GM19025 (cell line): Measurements from ENCODE around the gene DMRTC2.
"Not testable (repeated sequence)": the region's sequence is repeated elsewhere in the genome, so short reads cannot be mapped to it uniquely, and the experiment has no call there.

Experiments
- ATAC-seq: cut with Tn5 transposase; IDR thresholded peaks from one replicate; pipeline ENCODE4 v1.9.1; 2021; ENCODE audit warnings: mild to moderate bottlenecking, low read depth, moderate library complexity; ENCODE audit not compliant: unreplicated experiment

The DMRTC2 gene

DNA sequence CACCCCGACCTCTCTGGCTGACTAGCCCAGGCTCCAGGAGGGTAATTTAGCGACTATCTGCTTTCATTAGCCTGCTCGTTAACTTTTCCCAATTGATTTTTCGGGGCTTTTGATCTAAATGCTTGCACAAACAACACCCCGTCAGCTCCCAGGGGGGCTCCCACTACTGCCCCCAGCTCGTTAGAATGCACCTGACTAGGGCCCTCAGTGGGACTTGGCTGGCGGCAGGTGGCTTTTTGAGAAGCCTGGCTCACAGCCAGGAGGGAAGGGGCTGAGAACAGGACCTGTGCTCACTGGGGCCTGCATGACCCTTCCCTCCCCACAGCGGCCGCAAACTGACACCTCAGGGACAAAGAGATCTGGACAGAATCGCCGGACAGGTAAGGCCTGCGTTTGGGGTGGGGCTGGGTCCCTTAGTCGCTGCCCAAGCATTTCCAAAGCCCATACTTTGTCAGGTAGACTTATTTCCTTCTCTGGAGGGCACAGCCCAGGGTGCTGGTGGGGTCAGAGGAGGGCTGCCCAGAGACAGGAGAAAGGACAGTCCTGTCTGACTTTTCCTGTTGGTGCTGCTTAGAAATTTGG, 24.6 kb downstream of the DMRTC2 start:
- ATAC-seq, result no peak

DNA sequence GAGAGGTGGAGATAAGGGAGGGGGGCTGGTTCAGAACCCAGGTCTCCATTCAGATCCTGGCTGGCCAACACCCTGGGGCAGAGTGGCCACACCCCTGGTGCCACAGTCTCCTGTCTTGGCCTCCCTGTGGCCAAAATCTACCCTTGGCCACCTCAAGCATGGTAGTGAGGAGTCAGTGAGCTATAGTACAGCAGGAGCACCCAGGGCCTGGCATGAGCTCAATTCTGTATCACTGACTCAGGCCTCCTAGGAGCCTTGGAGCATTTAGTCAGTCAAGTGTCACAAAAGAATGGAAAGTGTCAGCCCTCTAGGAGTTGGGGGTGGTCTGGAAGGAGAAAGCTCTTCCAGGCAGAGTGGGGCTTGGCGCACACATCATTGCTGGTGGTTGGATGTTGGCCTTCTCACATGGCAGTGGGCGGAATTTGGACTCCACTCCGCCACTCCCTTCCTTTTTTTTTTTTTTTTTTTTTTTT, 25.6 kb downstream of the DMRTC2 start:
- ATAC-seq, result no peak

- ATAC-seq, result peak; percentile 41
Measured at GRCh38 chr19:41871573-41872383, 26.9 kb downstream of the DMRTC2 start.

DNA sequence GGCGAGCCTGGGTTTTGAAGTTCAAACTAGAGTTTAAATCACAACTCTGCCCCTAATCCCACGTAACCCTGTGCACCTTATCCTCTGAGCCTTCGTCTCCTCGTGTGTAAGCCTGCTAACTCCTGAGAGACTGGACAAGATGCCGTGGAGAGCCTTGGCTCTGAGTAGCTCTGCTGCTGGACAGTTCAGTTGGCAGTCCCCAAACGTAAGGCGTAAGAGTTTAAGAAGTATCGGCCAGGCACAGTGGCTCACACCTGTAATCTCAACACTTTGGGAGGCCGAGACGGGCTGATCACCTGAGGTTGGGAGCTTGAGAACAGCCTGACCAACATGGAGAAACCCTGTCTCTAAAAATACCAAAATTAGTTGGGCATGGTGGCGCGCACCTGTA, 27.5 kb downstream of the DMRTC2 start:
- ATAC-seq, result no peak

DNA sequence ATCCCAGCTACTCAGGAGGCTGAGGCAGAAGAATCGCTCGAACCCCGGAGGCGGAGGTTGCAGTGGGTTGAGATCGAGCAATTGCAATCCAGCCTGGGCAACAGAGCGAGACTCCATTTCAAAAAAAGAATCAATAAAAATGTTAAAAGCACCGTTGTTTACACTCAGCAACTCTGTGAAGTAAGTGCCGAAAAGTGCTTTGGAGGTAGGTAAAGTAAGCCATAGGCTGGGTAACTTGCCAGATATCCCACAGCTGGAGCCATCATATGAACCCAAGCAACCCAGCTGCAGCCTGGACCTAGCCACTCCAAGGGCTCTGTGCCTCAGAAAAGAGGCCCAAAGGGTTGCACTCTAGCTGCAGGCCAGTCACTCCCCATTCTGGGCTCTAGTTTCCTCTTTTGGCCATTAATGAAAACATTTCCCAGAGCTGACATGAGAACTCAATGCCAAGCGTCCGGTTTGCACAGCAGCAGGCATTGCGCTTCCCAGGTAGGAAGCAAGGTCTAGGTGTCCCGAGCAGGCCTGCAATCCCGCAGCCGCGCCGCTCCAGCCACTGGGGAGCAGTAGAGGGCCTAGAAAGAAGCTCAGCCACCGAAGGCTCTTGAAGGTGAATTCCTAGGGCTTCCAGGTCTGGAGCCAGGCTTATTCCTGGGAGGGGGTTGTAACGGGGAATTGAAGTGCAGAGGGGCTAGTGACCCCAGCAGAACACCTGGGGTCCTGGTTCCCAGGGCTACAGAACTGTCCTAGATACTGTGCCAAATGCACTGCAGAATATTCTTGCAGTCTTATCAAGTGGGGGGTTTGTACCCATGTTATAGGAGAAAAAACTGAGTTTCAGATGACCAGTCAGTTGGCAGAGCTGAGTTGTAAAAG, 28.2 kb downstream of the DMRTC2 start:
- no peak for ATAC-seq

DNA sequence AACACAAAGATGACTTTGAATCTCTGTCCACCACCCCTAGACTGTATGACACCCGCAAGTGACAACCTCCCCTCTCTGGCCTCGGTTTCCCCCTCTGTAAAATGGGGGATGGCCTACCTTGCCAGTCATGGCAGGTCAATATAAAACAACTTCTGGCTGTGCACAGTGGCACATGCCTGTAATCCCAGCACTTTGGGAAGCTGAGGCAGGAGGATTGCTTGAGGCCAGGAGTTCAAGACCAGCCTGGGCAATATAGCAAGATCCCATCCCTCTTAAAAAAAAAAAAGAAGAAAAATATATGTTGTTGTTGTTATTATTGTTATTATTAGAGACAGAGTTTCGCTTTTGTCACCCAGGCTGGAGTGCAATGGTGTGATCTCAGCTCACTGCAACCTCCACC, 31.1 kb downstream of the DMRTC2 start:
- not testable (repeated sequence) for ATAC-seq

DNA sequence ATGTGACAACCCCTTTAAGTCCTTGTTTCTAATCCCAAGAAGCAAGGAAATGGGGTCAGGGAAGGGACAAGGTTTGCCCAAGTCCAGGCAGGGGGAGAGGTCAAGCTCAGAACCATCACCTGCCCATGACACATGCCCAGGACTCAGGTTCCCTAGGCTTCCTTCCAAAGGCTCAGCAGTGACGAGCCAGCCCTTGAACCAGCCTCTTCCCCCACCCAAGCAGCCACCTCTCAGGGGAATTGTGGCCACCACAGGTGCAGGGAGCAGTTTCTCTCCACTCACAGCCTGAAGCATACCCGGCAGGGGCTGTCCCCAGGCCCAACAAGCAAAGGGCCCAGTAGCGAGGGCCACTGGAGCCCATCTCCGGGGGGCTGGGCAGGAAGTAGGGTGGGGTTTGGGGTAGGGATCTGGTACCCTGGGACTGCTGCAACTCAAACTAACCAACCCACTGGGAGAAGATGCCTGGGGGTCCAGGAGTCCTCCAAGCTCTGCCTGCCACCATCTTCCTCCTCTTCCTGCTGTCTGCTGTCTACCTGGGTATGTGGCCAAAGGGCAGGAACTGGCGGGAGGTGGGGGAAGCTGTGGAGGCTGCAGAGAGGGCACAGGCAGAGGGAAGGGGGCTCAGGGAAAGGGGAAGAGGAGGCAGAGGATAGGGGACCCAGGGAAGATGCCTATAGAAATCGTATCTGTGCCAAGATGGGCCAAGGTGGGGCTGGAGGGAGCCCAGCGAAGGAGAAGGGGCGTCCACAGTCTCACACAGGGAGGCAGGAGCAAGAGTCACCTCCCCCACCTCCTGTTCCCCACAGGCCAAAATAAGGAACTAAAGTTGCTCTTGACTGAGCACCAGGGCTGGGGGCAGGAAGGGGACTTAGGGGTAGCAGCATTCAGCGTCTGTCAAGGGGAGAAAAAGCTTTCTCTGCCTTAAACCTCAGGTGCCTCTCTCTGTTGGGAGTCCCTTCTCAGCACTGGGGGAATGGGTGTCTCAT, 32.3 kb downstream of the DMRTC2 start, which contains the start of gene CD79A:
CD79A (plus strand) TSS at position 433 of the 986 bp plus-strand sequence; CDS start at position 459, 26 bp downstream.
- peak; percentile 70 for ATAC-seq

DNA sequence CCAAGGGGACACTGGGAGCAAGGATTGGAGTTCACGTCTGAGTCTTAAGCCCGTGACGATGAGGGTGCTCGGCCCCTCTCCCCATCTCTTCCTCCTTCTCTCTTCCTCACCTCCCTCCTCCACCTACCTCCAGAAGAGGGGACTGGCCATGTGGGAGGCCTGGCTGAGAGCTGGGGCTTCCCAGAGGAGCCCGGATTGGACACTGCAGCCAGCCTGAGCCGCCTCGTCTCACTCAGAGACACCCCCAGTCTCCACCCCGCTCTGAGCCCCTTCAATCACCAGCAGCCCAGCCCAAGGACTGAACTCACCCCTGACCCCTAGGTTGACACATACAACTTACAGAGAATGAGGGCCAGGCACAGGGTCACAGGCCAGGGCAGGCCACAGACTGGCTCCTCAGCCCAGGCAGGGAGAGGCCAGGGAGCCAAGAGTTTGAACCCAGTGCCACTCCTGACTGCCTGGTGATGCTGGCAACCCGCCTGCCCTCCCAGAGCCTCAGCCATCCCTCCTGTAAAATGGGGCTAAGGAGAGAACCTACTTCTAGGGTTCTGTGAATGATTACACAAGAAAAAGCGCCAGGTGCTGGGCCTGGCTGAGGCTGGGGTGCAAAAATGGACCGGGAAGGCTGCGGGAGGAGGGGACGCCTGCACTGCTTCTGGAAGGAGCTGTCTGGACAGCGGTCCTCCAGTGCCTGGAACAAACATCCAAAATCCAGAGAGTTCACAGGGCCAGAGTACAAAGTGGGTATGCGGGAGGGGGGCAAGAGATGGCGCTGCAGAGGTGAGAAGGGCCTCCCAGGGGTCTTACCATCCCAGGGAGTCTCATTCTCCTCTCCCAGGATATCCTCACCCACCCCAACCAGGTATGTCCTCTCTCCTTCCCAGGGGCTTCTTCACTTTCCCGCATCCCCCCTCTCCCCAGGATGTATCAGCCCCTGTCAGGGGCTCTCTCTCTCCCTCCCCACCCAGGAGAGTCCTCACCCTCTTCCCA, 33.4 kb downstream of the DMRTC2 start:
- no peak for ATAC-seq

DNA sequence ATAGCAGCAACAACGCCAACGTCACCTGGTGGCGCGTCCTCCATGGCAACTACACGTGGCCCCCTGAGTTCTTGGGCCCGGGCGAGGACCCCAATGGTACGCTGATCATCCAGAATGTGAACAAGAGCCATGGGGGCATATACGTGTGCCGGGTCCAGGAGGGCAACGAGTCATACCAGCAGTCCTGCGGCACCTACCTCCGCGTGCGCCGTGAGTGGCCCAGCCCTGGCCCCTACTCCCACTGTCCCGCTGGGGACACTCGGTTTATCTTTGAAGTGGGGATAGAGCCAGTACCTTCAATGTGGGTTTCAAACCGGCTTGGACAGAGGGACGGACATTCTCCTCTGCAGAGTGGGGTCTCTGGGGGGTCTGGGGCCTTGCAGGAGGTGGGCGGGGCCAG, 34.2 kb downstream of the DMRTC2 start:
- no peak for ATAC-seq

GRCh38 chr19:41879670-41880328, 35.0 kb downstream of the DMRTC2 start:
- ATAC-seq, result no peak

GRCh38 chr19:41880329-41880708, 35.5 kb downstream of the DMRTC2 start:
- no peak for ATAC-seq

DNA sequence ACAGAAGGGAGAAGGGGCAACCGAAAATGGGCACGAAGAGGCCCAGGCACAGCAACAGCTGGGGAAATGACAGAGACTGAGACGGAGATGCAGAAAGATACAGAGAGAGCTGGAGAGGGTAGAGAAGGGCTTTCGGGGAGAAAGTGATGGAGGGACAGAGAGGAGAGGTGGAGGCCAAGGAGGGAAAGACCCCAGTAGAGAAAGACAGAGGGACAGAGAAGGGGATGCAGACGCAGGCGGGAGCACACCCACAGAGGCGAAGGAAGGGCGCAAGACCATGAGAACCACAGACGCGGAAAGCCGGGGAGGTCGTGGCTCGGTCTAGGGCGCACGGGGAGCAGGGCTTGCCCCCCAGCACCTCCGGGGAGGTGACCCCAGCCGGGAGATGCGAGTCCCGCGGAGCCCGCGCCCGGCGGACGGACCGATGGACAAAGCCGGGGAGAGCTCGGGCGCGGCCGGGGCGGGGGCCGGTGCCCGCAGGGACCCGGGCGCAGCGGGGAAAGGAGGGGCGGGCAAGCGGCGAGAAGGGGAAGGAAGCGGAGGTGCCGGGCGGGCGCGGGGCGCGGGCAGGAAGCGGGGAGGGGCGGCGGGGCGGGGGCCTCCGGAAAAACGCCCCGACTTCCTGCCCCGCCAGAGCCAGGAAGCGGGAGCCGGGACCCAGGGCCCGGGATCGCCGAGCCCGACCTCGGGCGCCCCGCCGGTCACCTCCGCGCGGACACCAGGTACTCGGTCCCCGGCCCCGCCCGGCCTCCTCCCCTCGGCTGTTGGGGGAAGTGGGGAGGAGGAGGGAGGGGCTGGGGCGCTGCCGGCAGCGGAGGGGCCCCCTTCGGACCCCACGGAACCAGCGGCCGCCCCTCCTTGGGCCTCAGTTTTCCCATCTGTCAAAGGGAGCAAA, 38.0 kb downstream of the DMRTC2 start, which contains the start of gene ARHGEF1:
ARHGEF1 (plus strand) TSS at position 617 of the 895 bp plus-strand sequence. CDS start 4,899 bp downstream, outside the sequence.
- no peak for ATAC-seq

DNA sequence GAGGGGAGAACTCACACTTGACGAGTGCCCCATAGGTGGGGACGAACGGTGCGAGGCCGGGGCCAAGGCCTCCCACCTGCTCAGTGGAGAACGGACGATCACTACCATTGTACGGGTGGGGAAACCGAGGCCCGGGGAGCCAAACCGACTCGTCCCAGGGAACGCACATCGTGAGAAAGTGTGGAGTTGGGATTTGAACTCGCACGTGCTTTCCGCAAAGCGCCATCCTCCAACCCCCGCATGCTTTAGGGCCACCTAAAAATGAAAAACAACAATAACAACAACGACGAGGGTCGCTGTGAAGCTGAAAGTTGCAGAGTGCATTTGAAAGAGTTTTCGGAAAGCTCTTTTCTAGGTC, 38.6 kb downstream of the DMRTC2 start:
- ATAC-seq, result no peak

DNA sequence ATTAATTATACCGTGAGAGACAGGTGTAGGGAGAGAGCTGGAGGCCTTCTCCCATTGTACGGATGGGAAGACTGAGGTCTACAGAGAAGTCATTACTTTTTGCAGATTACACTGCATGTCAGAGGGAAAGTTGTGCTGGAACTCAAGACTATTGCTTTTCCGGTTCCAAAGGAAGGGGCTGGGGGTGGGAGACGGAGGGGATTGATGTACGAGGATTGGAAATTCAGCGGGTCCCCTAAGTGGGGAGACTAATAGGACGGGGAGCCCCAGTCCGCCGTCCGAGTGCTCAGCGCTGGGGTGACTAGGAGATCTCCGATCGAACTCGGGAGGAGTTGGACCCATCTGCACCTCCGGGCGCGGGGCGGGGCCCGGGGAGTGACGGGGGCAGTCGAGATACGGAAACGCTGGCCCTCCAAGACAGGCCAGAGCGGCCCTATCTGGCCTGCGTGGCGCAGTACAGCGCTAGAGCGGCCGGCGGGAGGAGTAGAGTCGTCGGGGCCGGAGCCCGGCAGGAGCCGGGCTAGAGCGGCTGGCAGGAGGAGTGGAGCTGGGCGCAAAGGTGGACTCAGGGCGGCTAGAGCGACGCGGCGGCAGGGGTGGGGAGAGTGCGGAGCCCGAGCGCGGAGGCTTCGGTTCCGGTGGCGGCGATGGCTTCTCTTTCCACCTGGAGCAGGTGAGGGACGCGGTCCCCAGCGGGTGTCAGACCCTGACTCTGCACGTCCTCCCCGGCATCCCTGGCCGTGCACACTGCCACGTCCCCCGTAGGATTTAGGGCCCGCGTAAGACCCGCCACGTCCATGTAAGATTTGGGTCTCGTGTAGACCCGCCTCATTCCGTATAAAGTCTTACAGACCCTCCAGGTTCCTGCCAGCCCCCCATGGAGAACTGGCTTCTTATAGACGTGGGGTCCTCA, 39.2 kb downstream of the DMRTC2 start:
- peak; percentile 76 for ATAC-seq

GRCh38 chr19:41886761-41887710, 42.2 kb downstream of the DMRTC2 start:
- ATAC-seq, result no peak
